Vagina (tissue), 2 donors: Measurements from ENCODE around the gene CDH13. TPM values are rescaled to one million over a fixed set of nuclear protein-coding genes. Genes with fewer than 3 reads are reported as not detected.

Experiments used
- DNase-seq, 2 donors: peaks; one replicate each; pipeline ENCODE4 v3.0.0-alpha.2; 2017; ENCODE audit errors: extremely low spot score in 2 of 2
- H3K27ac ChIP-seq: fragments of 200-600 bp; sonication (generic); one replicate; pipeline ENCODE4 v1.5.1; 2019
- H3K27me3 ChIP-seq: fragments of 200-600 bp; sonication (generic); one replicate; pipeline ENCODE4 v1.5.1; 2019
- H3K36me3 ChIP-seq, 2 donors: fragments of 200-600 bp; sonication (generic); one replicate each; pipeline ENCODE4 v1.5.1; 2017 to 2019
- H3K4me1 ChIP-seq: fragments of 200-600 bp; sonication (generic); one replicate; pipeline ENCODE4 v1.5.1; 2019
- H3K4me3 ChIP-seq, 2 donors: fragments of 200-600 bp; sonication (generic); 1 replicate in 1 of 2; 2 replicates in 1 of 2; pipeline ENCODE4 v1.5.1; 2016 to 2019
- H3K9me3 ChIP-seq: fragments of 200-600 bp; sonication (generic); one replicate; pipeline ENCODE4 v1.5.1; 2019
- POLR2A ChIP-seq, 2 donors: fragments of 450-650 bp; IDR thresholded peaks; one replicate each; pipeline ENCODE4 v1.6.1; 2017; ENCODE audit warnings: antibody characterized with exemption in 2 of 2, mild to moderate bottlenecking in 2 of 2, moderate library complexity in 2 of 2
- POLR2AphosphoS5 ChIP-seq, 2 donors: sonication (generic); formaldehyde crosslinking; IDR thresholded peaks; one replicate each; pipeline ENCODE4 v1.9.0; 2017; ENCODE audit warnings: antibody characterized with exemption in 2 of 2, mild to moderate bottlenecking in 2 of 2, low read depth in 1 of 2; ENCODE audit not compliant: insufficient read depth in 1 of 2
- intact Hi-C: fragments of 100-400 bp; cut with DNase I; formaldehyde crosslinking; loops from one replicate; pipeline ENCODE4 v1.15.1; 2023
- total RNA-seq: library from RNA; depleted of rRNA; stranded (reverse); fragments of >200 nt; gene quantifications from one replicate; pipeline ENCODE4 v1.2.3, GENCODE V29; 2016
- TF ChIP-seq, protein P1 (sequence below), 3 experiments: fragments of 450-650 bp in 2 of 3; fragments of 200-600 bp in 1 of 3; sonication (generic) in 1 of 3; IDR thresholded peaks; one replicate each; pipeline ENCODE4 v1.5.1; 2017 to 2019; ENCODE audit warnings: antibody characterized with exemption in 3 of 3, mild to moderate bottlenecking in 2 of 3, moderate library complexity in 2 of 3

CDH13 gene
- total RNA-seq, 1 donor from 2014 or later, result 123 TPM

DNA sequence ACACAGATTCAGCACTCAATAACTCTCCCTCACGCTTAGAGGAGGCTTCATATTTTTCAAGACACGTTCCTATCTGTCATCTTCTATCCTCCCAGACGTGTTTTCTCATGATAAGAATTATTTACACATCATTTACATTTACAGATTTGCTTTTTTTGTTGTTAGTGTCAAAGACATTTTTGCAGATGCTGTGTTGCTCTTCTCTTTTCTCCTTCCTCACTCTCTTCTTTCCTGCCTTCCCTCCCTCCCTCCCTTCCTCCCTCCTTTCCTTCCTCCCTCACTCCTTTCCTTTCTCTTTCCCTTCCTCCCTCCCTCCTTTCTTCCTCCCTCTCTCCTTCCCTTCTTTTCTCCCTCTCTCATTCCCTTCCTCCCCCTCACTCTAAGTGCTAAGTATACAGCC, 643.9 kb downstream of the CDH13 start:
- Histone ChIP-seq H3K27me3 (no peaks in the 10 kb centered on the region), H3K36me3 (no peaks in the 10 kb centered on the region), H3K4me1 (no peaks in the 10 kb centered on the region), H3K9me3 (no peaks in the 10 kb centered on the region), H3K4me3 (no peak overlapping the region), H3K27ac (no peak overlapping the region)
- intact Hi-C loops, result no loop called here
- TF ChIP-seq POLR2A (IDR thresholded peaks at IDR 0.05), result no peak
- TF ChIP-seq, protein P1, sequence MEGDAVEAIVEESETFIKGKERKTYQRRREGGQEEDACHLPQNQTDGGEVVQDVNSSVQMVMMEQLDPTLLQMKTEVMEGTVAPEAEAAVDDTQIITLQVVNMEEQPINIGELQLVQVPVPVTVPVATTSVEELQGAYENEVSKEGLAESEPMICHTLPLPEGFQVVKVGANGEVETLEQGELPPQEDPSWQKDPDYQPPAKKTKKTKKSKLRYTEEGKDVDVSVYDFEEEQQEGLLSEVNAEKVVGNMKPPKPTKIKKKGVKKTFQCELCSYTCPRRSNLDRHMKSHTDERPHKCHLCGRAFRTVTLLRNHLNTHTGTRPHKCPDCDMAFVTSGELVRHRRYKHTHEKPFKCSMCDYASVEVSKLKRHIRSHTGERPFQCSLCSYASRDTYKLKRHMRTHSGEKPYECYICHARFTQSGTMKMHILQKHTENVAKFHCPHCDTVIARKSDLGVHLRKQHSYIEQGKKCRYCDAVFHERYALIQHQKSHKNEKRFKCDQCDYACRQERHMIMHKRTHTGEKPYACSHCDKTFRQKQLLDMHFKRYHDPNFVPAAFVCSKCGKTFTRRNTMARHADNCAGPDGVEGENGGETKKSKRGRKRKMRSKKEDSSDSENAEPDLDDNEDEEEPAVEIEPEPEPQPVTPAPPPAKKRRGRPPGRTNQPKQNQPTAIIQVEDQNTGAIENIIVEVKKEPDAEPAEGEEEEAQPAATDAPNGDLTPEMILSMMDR (IDR thresholded peaks at IDR 0.05), result no peak
- no peak for TF ChIP-seq POLR2AphosphoS5 (IDR thresholded peaks at IDR 0.05; ENCODE audit: insufficient read depth in 1 of 2, low read depth in 1 of 2)
- no peak for DNase-seq

DNA sequence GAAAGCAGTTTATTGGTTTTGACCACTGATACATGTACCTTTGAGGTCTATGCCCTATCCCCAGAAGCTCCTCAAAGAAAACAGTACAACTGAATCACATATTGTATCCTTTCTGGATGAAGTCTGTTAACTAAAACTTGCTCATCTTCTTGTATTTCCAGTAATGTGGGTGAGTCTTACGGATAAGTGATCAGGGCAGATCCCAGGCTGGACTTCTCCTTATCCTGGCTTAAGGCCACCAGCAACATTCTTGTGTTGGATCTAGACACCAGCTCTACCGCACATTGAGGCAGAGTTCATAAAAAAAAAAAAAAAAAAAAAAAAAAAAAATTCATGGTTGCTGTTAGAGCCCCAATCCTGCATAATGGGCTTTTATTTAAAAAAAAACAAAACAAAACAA, 644.4 kb downstream of the CDH13 start:
- H3K9me3 ChIP-seq, result no peaks in the 10 kb centered on the region
- H3K27ac ChIP-seq, result no peak overlapping the region
- intact Hi-C loops, result no loop called here
- H3K4me1 ChIP-seq, result no peaks in the 10 kb centered on the region
- no peak overlapping the region for H3K4me3 ChIP-seq
- no peaks in the 10 kb centered on the region for H3K36me3 ChIP-seq
- H3K27me3 ChIP-seq, result no peaks in the 10 kb centered on the region
- TF ChIP-seq POLR2AphosphoS5 (IDR thresholded peaks at IDR 0.05; ENCODE audit: insufficient read depth in 1 of 2, low read depth in 1 of 2), result no peak
- TF ChIP-seq POLR2A (IDR thresholded peaks at IDR 0.05), result no peak
- TF ChIP-seq, protein P1 (IDR thresholded peaks at IDR 0.05), result no peak
- no peak for DNase-seq

DNA sequence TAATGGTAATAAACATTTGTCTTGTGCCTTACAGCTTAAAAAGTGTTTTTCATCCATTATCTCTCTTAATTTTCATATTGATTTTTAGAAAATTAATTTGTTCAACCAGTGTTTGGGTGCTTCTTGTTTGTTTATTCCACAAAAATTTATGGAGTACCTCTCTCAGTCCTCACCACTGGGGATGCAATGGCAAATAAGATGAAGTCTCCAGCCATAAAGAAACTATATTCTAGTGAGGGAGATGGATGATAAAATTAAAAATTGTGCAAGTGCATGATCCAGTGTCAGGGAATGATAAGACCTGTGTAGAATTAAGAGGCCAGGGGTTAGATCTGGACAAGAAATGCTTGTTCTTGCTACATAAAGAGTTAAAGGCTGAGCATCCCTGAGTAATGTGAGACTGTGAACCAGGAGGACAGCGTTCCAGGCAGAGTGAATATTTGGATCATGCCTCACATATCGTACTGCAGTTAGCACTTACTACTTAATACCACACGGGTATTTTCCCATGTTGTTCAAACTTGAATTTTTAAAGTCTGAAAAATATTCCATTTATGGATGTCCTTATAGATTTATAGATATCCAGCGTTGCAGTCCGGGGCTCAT, 645.3 kb downstream of the CDH13 start:
- H3K4me1 ChIP-seq, result no peaks in the 10 kb centered on the region
- no peak for DNase-seq
- H3K27me3 ChIP-seq, result no peaks in the 10 kb centered on the region
- H3K9me3 ChIP-seq, result no peaks in the 10 kb centered on the region
- intact Hi-C loops, result no loop called here
- TF ChIP-seq POLR2AphosphoS5 (IDR thresholded peaks at IDR 0.05; ENCODE audit: insufficient read depth in 1 of 2, low read depth in 1 of 2) (no peak), POLR2A (IDR thresholded peaks at IDR 0.05) (no peak)
- TF ChIP-seq, protein P1 (IDR thresholded peaks at IDR 0.05), result no peak
- H3K27ac ChIP-seq, result no peak overlapping the region
- H3K4me3 ChIP-seq, result no peak overlapping the region
- H3K36me3 ChIP-seq, result no peaks in the 10 kb centered on the region

DNA sequence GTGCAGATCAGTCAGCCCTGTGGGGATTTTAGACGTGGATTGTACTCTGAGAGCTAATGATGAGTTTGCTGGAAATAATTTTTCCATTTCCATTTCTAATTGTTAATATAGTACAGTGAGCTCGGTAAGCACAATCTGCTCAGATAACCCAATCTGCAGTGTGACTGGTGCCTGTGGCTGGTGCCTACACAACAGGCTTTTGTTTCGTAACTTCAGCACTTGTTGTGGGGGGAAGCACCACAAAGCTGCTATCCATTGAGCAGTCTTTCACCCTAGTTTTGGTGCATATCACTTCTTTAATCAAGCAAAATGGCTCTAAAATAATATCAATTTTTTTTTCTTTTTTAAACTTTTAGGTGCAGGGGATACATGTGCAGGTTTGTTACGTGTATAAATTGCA, 646.1 kb downstream of the CDH13 start:
- Histone ChIP-seq H3K9me3 (no peaks in the 10 kb centered on the region), H3K4me3 (no peak overlapping the region), H3K27me3 (no peaks in the 10 kb centered on the region), H3K4me1 (no peaks in the 10 kb centered on the region), H3K27ac (no peak overlapping the region), H3K36me3 (no peaks in the 10 kb centered on the region)
- intact Hi-C loops, result no loop called here
- no peak for TF ChIP-seq POLR2A (IDR thresholded peaks at IDR 0.05)
- no peak for DNase-seq

DNA sequence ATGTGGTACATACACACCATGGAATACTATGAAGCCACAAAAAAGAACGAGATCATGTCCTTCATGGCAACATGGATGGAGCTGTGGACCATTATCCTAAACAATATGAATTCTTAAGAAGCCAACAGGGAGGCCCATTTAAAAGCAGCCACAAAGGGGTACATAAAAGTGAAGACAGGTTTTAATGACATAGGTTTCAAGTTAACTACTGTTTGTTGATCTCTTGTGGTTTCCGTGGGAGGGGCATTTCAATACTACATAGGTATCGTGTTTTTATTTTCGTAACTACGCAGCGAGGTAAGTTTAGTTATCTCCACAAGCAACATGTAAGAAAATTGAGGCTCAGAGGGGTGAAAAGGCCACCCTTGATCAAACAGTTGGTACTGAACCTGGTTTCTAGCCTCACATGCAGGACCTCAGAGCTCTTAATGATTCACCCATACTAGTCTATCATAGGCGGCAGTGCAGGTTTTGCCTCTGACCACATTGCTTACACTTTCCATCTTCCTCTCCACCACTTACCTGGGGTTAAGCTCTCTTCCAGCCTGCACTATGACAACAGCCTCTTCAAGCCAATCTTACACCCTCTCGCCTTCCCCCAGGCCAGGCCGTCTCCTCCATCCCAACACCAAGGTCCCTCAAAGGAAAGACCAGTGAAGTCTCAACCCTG, 646.9 kb downstream of the CDH13 start:
- no peak for DNase-seq

More for the DNA sequence above, 646.9 kb downstream of the CDH13 start:
- Histone ChIP-seq H3K36me3 (no peaks in the 10 kb centered on the region), H3K4me3 (no peak overlapping the region), H3K27ac (no peak overlapping the region), H3K4me1 (no peaks in the 10 kb centered on the region), H3K27me3 (no peaks in the 10 kb centered on the region), H3K9me3 (no peaks in the 10 kb centered on the region)
- intact Hi-C loops, result no loop called here
- TF ChIP-seq POLR2A (IDR thresholded peaks at IDR 0.05) (no peak), POLR2AphosphoS5 (IDR thresholded peaks at IDR 0.05; ENCODE audit: insufficient read depth in 1 of 2, low read depth in 1 of 2) (no peak)
- TF ChIP-seq, protein P1 (IDR thresholded peaks at IDR 0.05), result no peak
